Measurements from ENCODE around the gene TBC1D9.

DNA sequence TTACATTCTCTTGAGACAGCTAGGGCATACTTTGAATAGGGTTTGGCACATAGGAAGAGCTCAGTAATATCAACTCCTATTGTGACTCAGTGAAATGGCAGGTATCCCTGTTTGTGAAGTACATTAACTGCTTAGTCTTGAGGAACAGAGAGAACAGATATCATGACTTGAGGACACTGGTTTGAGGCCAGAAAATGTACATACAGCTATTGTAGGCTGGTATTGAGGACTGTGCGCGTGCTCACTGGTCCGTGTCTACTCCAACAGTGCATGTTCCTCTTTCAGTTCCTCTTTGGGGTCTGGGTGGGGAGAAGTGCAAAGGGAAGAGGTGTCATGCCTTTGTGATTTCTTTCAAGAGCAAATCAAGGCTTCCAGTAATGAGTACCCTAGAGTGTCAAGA is 34.6 kb upstream of the TBC1D9 start:
- TF ChIP-seq, protein P1, sequence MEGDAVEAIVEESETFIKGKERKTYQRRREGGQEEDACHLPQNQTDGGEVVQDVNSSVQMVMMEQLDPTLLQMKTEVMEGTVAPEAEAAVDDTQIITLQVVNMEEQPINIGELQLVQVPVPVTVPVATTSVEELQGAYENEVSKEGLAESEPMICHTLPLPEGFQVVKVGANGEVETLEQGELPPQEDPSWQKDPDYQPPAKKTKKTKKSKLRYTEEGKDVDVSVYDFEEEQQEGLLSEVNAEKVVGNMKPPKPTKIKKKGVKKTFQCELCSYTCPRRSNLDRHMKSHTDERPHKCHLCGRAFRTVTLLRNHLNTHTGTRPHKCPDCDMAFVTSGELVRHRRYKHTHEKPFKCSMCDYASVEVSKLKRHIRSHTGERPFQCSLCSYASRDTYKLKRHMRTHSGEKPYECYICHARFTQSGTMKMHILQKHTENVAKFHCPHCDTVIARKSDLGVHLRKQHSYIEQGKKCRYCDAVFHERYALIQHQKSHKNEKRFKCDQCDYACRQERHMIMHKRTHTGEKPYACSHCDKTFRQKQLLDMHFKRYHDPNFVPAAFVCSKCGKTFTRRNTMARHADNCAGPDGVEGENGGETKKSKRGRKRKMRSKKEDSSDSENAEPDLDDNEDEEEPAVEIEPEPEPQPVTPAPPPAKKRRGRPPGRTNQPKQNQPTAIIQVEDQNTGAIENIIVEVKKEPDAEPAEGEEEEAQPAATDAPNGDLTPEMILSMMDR (conservative IDR thresholded peaks at IDR 0.05; ENCODE audit: low read length), result no peak
- TF ChIP-seq EZH2phosphoT487 (IDR thresholded peaks at IDR 0.05; ENCODE audit: borderline replicate concordance, low read depth, low read length), result no peak
